ENCODE measurements around the gene HERC4.
"Not testable (repeated sequence)": the region's sequence is repeated elsewhere in the genome, so short reads cannot be mapped to it uniquely, and the experiment has no call there.

GRCh38 chr10:68016519-68016918, 58.6 kb downstream of the HERC4 start:
- TF ChIP-seq POLR2A, TAF1, POLR2AphosphoS5 (IDR thresholded peaks at IDR 0.05; ENCODE audit: low read depth, low read length): not testable (repeated sequence)

Measured in GM12891 (cell line).